A204.1 (cell line): ENCODE data around the gene PAX5.
"Not testable (repeated sequence)": the region's sequence is repeated elsewhere in the genome, so short reads cannot be mapped to it uniquely, and the experiment has no call there.

Experiments used
- FAIRE-seq: peaks from 2 replicates; lab custom pipeline; 2012; peaks lifted over from hg19 to GRCh38; lab: Jason Lieb, UNC

Gene PAX5

DNA sequence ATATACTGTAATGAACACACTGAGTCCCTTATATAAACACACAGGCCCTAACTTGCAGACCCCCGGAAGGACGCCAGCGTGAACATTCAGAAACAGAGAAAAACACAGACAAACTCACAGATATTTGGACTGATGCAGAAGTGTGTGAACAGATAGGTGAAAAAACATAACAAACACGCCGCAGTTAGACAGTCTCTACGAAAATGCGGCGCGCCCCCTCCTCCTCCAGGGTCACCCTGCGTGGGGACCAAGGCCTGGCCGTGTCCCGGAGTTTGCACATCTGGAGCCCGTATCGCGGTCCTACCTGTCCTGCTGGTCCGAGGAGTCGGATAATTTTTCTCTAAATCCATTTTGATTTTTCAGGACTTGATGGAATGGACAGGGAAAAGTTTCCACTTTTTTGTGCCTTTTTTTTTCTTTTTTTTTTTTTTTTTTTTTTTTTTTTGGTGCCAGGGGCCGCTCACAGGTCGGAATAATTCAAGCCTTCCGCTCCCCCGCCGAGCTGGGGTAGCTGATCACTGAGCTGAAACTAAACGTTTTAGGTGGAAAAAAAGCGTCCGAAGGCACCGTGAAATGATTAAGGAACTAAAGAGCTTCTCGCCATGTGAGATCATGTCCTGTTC lies at the start of gene PAX5:
TSS of gene PAX5 (minus strand) at position 587 of the 623 bp plus-strand sequence. CDS start at position 350, 237 bp downstream.
- FAIRE-seq = no peak

DNA sequence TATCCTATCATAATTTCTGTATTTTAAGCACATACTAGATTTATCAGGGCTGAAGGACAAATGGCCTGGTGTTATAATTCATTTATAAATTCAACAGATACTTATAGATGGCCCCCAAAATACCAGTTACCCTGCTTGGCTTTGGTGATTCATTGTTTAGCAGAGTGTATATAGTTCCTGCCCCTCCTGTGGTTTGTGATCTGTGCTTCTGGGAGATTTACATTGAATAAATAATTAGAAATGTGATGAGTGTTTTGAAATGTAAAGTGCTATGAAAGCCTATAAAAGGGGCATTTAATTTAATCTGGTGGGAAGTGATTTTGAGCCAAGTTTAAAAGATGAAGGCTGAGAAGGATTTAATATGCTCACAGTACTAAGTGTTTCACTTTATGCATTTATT lies 49.6 kb upstream of the PAX5 start:
- FAIRE-seq = no peak

DNA sequence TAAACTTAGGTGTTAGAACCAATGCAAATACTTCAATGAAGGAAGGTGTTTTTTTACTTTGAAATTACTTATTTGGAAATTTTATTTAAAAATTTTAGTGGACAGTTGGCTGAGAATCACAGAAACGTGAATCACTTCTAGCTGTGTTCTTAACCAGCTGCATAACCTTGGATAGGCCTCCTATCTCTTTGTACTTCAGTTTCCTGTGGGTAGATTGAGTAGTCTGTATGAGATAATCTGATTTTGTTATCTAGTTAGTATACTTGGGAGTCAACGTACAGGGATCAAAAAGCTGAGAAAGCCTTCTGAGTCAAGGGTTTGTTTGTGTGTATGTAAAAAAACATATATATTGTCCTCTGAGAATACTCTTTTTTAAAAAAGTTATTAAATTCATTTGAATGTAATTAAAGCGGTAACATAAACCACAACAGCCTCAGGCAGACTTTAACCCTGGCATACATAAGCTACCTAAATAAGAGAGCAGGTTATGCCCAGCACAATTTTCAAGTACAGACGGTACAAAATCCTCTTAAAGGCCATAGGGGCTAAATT lies 48.2 kb upstream of the PAX5 start:
- no peak for FAIRE-seq

- not testable (repeated sequence) for FAIRE-seq
These were observed 47.4 kb upstream of the PAX5 start for GRCh38 chr9:37081507-37081906.

DNA sequence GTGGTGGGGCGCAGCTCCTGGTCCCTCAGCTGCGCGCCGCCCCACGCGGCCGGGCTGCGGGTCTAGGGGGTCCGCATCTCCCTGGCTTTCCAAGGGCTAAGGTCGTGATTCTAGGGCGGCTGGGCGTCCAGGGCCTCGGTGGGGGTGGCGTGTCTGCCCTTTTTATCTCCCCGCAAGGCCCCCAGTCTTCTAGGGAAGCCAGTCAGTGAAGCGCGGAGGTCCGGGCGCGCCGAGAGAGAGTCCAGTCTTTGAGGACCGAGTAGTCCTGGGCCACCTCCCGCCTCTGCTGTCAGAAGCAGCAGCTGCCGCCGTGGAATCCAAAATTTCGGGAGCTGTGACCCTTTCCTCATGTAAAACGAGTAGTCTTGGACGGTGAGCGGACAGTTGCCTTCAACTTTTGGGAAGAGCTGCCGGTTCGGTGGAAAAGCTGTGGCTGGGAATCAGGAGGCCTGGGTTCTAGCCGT lies 46.1 kb upstream of the PAX5 start:
- FAIRE-seq = not testable (repeated sequence)

GRCh38 chr9:37079370-37080164 lies 45.5 kb upstream of the PAX5 start:
- peak; percentile 87 for FAIRE-seq

GRCh38 chr9:37074790-37075189 lies 40.7 kb upstream of the PAX5 start:
- FAIRE-seq = not testable (repeated sequence)

DNA sequence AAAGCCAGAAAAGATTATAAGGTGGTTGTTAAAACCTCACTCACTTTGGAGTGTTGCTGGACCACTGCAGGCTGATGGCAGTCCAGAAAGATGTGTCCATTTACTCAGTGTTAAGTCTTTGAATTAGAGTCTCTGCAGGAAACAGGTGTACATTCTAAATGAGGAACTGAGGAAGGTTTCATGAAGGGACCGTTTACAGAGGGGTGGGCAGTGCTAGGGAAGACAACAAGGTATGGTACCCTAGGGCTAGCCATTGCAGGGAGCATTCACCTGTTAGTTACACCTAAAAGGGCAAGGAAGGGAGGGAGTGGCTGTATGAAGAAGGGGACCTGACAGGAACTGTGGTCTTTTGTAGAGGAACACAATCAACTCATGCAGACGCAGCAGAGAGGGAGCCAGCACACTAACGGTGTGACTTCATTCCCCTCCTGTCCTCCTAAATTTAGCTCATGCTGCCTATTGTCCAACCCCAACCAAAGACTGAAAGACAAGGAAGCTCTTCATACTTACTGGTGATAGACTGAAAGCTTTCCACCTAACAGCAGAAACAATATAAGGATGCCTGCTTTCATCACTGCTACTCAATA lies 32.2 kb upstream of the PAX5 start:
- no peak for FAIRE-seq

DNA sequence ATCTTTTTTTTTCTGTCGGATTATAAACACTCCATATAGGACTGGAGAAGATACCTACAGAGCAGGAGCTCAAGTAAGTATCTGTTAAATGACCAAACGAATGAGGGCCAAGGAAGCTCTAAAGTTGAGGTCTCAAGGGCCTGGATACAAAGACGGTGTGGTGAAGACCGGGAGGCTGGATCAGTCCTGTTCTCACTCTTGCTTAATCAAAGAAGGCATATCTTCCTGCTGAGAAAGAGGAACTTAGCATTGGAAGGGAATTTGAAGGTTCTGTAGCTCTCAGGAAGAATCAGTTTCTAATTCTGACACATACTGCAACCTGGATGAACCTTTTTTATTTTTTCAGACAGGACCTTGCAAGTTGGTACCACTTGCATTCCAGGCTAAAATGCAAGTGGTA lies 28.3 kb upstream of the PAX5 start:
- FAIRE-seq = no peak

DNA sequence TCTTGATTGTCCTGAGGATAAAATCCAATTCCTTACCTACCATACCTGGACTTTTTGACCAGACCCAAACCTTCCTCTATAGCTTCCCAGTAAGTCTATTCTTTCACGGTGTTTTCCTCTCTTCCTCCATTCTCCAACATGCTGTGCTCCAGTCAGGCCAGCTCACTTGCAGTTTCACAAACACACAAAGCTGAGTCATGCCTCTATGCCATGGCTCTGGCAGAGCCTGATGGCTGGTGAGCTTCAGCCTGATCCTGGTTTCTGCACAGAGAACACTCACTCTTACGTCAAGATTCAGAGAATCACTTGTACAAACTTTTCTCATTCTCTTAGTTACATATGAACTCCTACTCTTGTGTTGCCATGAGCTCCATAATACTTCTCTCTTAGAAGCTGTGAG lies 27.7 kb upstream of the PAX5 start:
- FAIRE-seq = no peak

DNA sequence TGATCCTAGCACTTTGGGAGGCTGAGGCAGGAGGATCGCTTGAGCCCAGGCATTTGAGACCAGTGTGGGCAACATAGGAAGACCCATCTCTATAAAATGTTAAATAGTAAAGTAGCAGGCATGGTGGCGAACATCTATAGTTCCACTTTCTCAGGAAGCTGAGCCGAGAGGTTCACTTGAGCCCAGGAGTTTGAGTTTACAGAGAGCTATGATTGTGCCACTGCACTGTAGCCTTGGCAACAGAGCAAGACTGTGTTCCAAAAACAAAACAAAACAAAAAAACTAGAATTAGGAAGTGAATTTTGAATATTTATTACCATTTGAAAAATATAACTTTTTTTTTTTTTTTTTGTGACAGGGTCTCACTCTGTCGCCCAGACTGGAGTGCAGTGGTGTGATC lies 26.8 kb upstream of the PAX5 start:
- FAIRE-seq = no peak

DNA sequence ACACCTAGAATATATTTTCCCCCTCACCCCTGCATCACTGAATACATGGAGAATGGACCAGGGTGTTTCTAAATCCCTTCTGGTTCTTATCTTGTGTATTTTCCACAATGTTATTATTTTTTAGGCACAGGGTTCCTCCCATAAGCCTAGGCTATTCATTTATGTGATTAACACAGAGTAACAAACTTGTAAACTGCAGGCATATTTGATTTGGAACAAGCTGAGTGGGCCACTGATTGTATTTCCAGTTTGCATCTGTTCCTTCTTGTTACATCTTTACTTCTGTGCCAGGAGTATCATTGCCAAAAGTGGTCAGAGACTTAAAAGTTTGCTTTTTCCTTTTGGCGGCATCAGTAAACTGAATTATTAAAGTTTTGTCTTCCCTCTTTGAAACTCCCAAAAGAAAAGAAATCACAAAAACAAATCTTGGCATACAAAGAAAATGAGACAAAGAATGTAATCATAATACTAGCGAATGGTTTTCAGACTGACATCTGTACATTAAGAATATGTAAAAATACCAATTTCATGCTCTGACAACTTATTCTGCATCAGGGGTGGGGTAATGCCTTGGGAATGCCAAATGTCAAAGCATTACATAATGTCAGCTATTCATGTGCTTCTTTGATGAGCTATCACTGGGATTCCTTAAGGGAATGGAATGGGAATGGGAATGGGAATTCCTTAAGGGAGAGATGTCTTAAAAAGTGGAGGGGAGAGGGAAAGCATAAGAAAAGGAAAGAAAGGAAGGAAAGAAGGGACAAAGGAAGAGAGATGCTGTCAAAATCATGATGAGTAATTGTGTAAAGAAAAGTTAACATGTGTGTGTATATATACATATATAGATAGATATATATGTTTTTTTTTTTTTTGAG lies 22.2 kb upstream of the PAX5 start:
- FAIRE-seq = no peak

GRCh38 chr9:37054363-37054720 lies 20.3 kb upstream of the PAX5 start:
- not testable (repeated sequence) for FAIRE-seq

- no peak for FAIRE-seq
These were observed 19.8 kb upstream of the PAX5 start for GRCh38 chr9:37053684-37054362.

DNA sequence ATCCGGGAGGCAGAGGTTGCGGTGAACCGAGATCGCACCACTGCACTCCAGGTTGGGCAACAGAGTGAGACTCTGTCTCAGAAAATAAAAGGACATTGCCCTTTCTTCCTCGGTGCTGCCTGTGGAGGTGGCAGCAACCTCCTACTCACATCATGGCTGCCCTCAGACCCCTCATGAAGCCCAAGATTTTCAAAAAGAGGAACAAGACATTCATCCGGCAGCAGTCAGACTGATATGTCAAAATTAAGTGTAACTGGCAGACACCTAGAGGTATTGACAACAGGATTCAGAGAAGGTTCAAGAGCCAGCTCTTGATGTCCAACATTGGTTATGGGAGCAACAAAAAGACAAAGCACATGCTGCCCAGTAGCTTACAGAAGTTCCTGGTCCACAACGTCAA lies 12.6 kb upstream of the PAX5 start:
- FAIRE-seq = no peak

- no peak for FAIRE-seq
These were observed 8.4 kb upstream of the PAX5 start for GRCh38 chr9:37042421-37042820.

DNA sequence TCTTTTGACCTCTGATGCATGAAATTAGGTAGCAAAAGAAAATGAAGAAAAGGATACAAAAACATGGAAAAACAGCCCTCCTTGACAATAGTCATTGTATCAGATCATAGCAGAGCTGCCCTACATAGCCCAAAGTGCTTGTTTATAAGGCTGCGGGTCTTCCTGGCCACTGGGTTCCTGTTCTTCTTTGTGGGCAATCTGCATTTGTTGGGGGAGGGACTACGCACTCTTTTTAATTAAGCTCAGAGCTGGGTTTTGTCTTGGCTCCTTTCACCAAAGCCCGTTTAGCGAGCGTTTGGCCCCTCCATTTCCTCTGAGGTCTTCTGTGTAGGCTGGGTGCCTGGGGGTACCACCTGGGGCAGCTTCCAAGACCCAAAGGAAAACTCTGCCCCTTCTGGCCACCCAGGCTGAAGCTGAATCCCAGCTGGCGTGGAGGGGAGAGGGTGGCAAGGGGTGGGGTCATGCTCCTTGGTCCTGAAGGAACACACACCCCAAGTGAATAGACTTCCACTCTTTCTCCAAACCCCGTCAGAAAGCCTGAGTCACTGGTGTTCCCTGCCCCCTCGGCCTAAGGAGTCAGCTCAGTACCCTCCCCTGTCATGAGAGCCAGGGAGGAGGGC lies 6.5 kb upstream of the PAX5 start:
- FAIRE-seq = no peak

GRCh38 chr9:37038943-37039464 lies 4.9 kb upstream of the PAX5 start:
- no peak for FAIRE-seq

DNA sequence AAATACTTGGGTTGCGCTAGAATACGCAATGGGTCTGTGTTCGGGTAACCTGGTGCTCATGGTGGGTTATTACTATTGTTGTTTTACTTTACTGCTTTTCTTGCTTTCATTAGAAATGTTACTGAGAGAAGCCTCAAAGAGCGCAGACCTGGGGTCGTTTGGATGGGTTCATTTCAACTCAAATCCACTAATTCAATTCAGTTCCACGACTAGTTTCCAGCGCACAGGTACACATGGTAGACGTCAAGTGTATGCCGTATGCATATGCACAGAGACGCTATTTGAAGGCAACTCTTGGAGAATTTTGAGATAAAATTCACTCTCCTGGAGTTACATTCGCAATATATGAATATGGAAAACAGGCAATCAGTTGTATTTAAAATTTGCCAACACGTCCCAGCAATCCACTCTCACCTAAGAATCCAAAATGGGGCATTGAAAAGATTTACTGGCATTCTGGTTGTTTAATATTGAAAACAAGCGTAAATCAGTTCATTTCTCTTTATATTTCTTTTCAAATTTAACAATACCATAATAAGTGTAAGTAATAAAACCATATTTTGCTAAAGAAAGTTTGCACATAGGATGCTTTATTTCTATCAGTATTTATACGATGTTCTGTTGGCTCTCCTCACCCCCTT lies 4.4 kb upstream of the PAX5 start:
- no peak for FAIRE-seq
